HG03520 (cell line): ENCODE data around the gene KIF11.

Experiments used
- ATAC-seq: cut with Tn5 transposase; IDR thresholded peaks from one replicate; pipeline ENCODE4 v1.9.1; 2021; ENCODE audit warnings: mild to moderate bottlenecking, moderate library complexity; ENCODE audit not compliant: unreplicated experiment

The KIF11 gene

GRCh38 chr10:92702301-92702916 lies 109.5 kb downstream of the KIF11 start:
- ATAC-seq: no peak
